PC-3 (cell line): ENCODE data around the gene EIF6. TPM values are rescaled to one million over a fixed set of nuclear protein-coding genes. Genes with fewer than 3 reads are reported as not detected.

ENCODE experiments used
- ATAC-seq: fragments of 200-7000 bp; cut with Tn5 transposase; 2 replicates; pipeline ENCODE4 v1.9.1; 2020; ENCODE audit warnings: mild to moderate bottlenecking, moderate library complexity
- BruUV-seq: library from RNA; stranded (reverse); fragments of 400-500 nt; replicated peaks from 2 replicates; lab custom pipeline; 2021; lab: Mats Ljungman, UMichigan
- CTCF ChIA-PET: fragments of 300-600 bp; sonication (Branson Sonifier 250); formaldehyde crosslinking; loops from one replicate; lab custom pipeline; 2022; ENCODE audit warnings: antibody characterized with exemption; lab: Charles Lee
- POLR2A ChIA-PET: fragments of 300-600 bp; sonication (Branson Sonifier 250); formaldehyde crosslinking; loops from one replicate; lab custom pipeline; 2022; ENCODE audit warnings: antibody characterized with exemption; ENCODE audit not compliant: unreplicated experiment; lab: Charles Lee
- DNase-seq: peaks from one replicate; pipeline ENCODE4 v3.0.0-alpha.2; 2015
- H2AFZ ChIP-seq: fragments of 300-600 bp; sonication (generic); 2 replicates; pipeline ENCODE4 v1.6.0; 2016; ENCODE audit warnings: antibody characterized with exemption, low read length
- H3F3A ChIP-seq: fragments of 300-600 bp; sonication (generic); one replicate; pipeline ENCODE4 v1.6.0; 2017; ENCODE audit warnings: antibody characterized with exemption, low read length, control low read depth, mild to moderate bottlenecking; ENCODE audit not compliant: unreplicated experiment
- H3K27ac ChIP-seq: fragments of 300-600 bp; sonication (generic); 2 replicates; pipeline ENCODE4 v1.5.1; 2016; ENCODE audit warnings: mild to moderate bottlenecking, low read length
- H3K27me3 ChIP-seq: fragments of 300-600 bp; sonication (generic); 2 replicates; pipeline ENCODE4 v1.6.1; 2016; ENCODE audit warnings: low read length, mixed read lengths
- H3K36me3 ChIP-seq: fragments of 300-600 bp; sonication (generic); 2 replicates; pipeline ENCODE4 v1.6.1; 2016; ENCODE audit warnings: low read depth, mixed run types, low read length, mixed read lengths
- H3K4me1 ChIP-seq: fragments of 300-600 bp; sonication (generic); 2 replicates; pipeline ENCODE4 v1.5.1; 2016; ENCODE audit warnings: low read length; ENCODE audit not compliant: insufficient read depth
- H3K4me2 ChIP-seq: fragments of 300-600 bp; sonication (generic); 2 replicates; pipeline ENCODE4 v1.6.0; 2016; ENCODE audit warnings: low read length
- H3K4me3 ChIP-seq: fragments of 300-600 bp; sonication (generic); 2 replicates; pipeline ENCODE4 v1.5.1; 2016; ENCODE audit warnings: mild to moderate bottlenecking, low read length, mixed read lengths
- H3K79me2 ChIP-seq: fragments of 300-600 bp; sonication (generic); 2 replicates; pipeline ENCODE4 v1.6.1; 2017; ENCODE audit warnings: low read length, mixed read lengths
- H3K9ac ChIP-seq: fragments of 300-600 bp; sonication (generic); 2 replicates; pipeline ENCODE4 v1.6.0; 2016; ENCODE audit warnings: mild to moderate bottlenecking, low read length
- H3K9me2 ChIP-seq: fragments of 300-600 bp; sonication (generic); replicated peaks from 2 replicates; pipeline ENCODE4 v1.6.1; 2016; ENCODE audit warnings: mixed run types, low read length, mixed read lengths
- H3K9me3 ChIP-seq: fragments of 300-600 bp; sonication (generic); 2 replicates; pipeline ENCODE4 v1.6.1; 2016; ENCODE audit warnings: low read length, mixed read lengths
- H4K20me1 ChIP-seq: fragments of 300-600 bp; sonication (generic); 2 replicates; pipeline ENCODE4 v1.6.1; 2016; ENCODE audit warnings: low read length, mixed read lengths
- CTCF ChIP-seq: fragments of 300-600 bp; sonication (generic); conservative IDR thresholded peaks from 2 replicates; pipeline ENCODE4 v1.5.1; 2017; ENCODE audit warnings: antibody characterized with exemption, low read depth, mild to moderate bottlenecking, low read length
- EZH2 ChIP-seq: fragments of 300-600 bp; sonication (generic); IDR thresholded peaks from one replicate; pipeline ENCODE4 v1.6.1; 2017; ENCODE audit warnings: antibody characterized with exemption, mild to moderate bottlenecking, low read length; ENCODE audit not compliant: unreplicated experiment
- EZH2phosphoT487 ChIP-seq: fragments of 300-600 bp; sonication (generic); IDR thresholded peaks from 2 replicates; pipeline ENCODE4 v1.6.1; 2018; ENCODE audit warnings: mild to moderate bottlenecking, antibody characterized with exemption, low read length, borderline replicate concordance
- intact Hi-C: fragments of 100-400 bp; cut with micrococcal nuclease; formaldehyde crosslinking; loops from 2 replicates; pipeline ENCODE4 v1.9.0; 2023
- total RNA-seq: library from RNA; depleted of rRNA; stranded (reverse); fragments of >200 nt; gene quantifications from 2 replicates; pipeline ENCODE4 v1.2.3, GENCODE V29; 2014

The EIF6 gene
- total RNA-seq, 1 experiment from 2014 or later: 292 TPM

- H3F3A ChIP-seq: no peaks in the 10 kb centered on the region
- intact Hi-C loops: no loop called here
- no peaks in the 10 kb centered on the region for H3K9me2 ChIP-seq
- no peaks in the 10 kb centered on the region for H3K79me2 ChIP-seq
- no peaks in the 10 kb centered on the region for H4K20me1 ChIP-seq
- ATAC-seq (no peak), DNase-seq (no peak)
- no peak for TF ChIP-seq EZH2phosphoT487
- no peak for TF ChIP-seq CTCF
- TF ChIP-seq EZH2: no peak
- H3K4me3 ChIP-seq: no peak overlapping the region
- POLR2A ChIA-PET: no interaction called here
- no peak overlapping the region for H2AFZ ChIP-seq
- CTCF ChIA-PET: no interaction called here
- no peaks in the 10 kb centered on the region for H3K4me1 ChIP-seq
- no peaks in the 10 kb centered on the region for H3K9me3 ChIP-seq
- no peak overlapping the region for H3K4me2 ChIP-seq
- no TSS peak for BruUV-seq
- no peaks in the 10 kb centered on the region for H3K36me3 ChIP-seq
- H3K27ac ChIP-seq: no peak overlapping the region
- no peaks in the 10 kb centered on the region for H3K27me3 ChIP-seq
- H3K9ac ChIP-seq: no peak overlapping the region
These were observed 6.4 kb upstream of the EIF6 start for GRCh38 chr20:35290887-35291417.

GRCh38 chr20:35290186-35290886 lies 5.8 kb upstream of the EIF6 start:
- no peak overlapping the region for H2AFZ ChIP-seq
- ATAC-seq (no peak), DNase-seq (no peak)
- H3K9me2 ChIP-seq: no peaks in the 10 kb centered on the region
- H3K4me2 ChIP-seq: no peak overlapping the region
- no peak for TF ChIP-seq CTCF
- TF ChIP-seq EZH2: no peak
- TF ChIP-seq EZH2phosphoT487: no peak
- H3K4me1 ChIP-seq: peaks cover 3% of the 10 kb centered on the region
- no peaks in the 10 kb centered on the region for H3K9me3 ChIP-seq
- no TSS peak for BruUV-seq
- POLR2A ChIA-PET: interaction anchor here (0.6 kb wide), 1 partner anchor 152 kb away, joined by 4 read pairs; no protein-coding TSS in a partner anchor
- no peak overlapping the region for H3K9ac ChIP-seq
- no peaks in the 10 kb centered on the region for H3K36me3 ChIP-seq
- H4K20me1 ChIP-seq: no peaks in the 10 kb centered on the region
- no peak overlapping the region for H3K27ac ChIP-seq
- H3K79me2 ChIP-seq: no peaks in the 10 kb centered on the region
- no peaks in the 10 kb centered on the region for H3F3A ChIP-seq
- CTCF ChIA-PET: no interaction called here
- intact Hi-C loops: no loop called here
- H3K4me3 ChIP-seq: no peak overlapping the region
- no peaks in the 10 kb centered on the region for H3K27me3 ChIP-seq
